ENCODE measurements around the gene HSPB7. TPM values are rescaled to one million over a fixed set of nuclear protein-coding genes. Genes with fewer than 3 reads are reported as not detected.

Gene HSPB7
- total RNA-seq, 1 experiment from 2014 or later = not detected

DNA sequence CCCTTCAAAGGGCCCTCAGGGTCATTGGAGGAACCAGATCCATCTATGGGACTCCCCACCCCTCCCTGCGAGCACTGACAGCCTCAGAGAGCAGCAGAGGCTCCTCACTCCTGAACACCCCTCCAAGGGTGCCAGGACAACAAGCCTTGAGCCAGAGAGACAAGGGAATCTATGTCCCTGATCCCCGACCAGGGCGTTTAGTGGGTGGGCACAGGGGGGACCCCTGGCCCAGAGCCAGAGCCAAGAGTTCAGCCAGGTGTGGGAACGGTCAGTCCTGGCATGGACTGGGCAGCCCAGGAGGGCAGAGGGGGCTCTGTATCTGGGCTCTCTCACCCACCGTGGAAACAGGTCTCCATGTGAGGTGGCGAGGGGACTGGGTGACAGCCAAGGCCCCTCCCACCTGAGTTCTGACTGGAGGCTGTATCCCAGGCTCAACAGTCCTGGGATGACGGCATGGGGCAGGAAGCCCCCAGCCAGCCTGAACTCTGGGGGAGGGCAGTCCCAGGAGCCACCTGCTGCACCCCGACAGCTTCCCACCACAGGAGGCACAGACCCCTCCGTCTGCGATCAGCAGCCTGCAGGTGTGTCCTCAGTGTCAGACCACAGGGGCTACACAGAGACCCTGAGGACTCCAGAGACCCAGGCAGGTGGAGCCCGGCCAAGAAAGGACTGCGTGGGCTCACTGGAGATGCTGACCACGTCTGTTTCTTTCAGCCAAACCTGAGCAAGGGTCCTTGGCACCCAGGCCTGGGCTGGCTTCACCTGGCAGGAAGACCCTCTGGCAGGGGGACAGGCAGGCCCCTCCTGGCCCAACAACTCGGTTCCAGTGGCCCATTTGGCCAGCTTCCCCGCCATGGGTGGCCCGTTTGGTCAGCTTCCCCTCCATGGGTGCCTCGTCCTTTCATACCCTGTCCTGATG is 25.0 kb downstream of the HSPB7 start:
- H3K27me3 Mint-ChIP-seq (ENCODE audit: insufficient read depth, unreplicated experiment) = no peaks in the 10 kb centered on the region
- H3K4me3 Mint-ChIP-seq (ENCODE audit: unreplicated experiment) = no peak overlapping the region
- no peaks in the 10 kb centered on the region for H3K9me3 Mint-ChIP-seq (ENCODE audit: unreplicated experiment)
- no peaks in the 10 kb centered on the region for H3K36me3 ChIP-seq (ENCODE audit: control insufficient read depth, insufficient read depth, low read length)
- H3K36me3 Mint-ChIP-seq (ENCODE audit: insufficient read depth, unreplicated experiment) = no peaks in the 10 kb centered on the region
- TF ChIP-seq, protein P1, sequence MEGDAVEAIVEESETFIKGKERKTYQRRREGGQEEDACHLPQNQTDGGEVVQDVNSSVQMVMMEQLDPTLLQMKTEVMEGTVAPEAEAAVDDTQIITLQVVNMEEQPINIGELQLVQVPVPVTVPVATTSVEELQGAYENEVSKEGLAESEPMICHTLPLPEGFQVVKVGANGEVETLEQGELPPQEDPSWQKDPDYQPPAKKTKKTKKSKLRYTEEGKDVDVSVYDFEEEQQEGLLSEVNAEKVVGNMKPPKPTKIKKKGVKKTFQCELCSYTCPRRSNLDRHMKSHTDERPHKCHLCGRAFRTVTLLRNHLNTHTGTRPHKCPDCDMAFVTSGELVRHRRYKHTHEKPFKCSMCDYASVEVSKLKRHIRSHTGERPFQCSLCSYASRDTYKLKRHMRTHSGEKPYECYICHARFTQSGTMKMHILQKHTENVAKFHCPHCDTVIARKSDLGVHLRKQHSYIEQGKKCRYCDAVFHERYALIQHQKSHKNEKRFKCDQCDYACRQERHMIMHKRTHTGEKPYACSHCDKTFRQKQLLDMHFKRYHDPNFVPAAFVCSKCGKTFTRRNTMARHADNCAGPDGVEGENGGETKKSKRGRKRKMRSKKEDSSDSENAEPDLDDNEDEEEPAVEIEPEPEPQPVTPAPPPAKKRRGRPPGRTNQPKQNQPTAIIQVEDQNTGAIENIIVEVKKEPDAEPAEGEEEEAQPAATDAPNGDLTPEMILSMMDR (IDR thresholded peaks at IDR 0.05; ENCODE audit: insufficient read depth in 1 of 2, low read depth in 1 of 2, low read length in 1 of 2, severe bottlenecking in 1 of 2, unreplicated experiment in 1 of 2) = no peak
- no peaks in the 10 kb centered on the region for H3K9me3 ChIP-seq
- intact Hi-C loops (cut with micrococcal nuclease; ENCODE audit: unreplicated experiment) = no loop called here
- H3K27me3 ChIP-seq (replicated peaks; ENCODE audit: control insufficient read depth, insufficient read depth, low read length) = no peaks in the 10 kb centered on the region
- BruUV-seq (replicated peaks) = no TSS peak
- H3K4me1 ChIP-seq = no peaks in the 10 kb centered on the region
- no peak overlapping the region for H3K4me3 ChIP-seq (ENCODE audit: low read depth, low read length)
- ChIA-PET POLR2A (no interaction called here), CTCF (no interaction called here)
- H3K4me1 Mint-ChIP-seq (ENCODE audit: low read depth, unreplicated experiment) = no peaks in the 10 kb centered on the region
- no peak overlapping the region for H3K27ac Mint-ChIP-seq (ENCODE audit: unreplicated experiment)
- no peak for DNase-seq

- no peaks in the 10 kb centered on the region for H3K27me3 ChIP-seq (replicated peaks; ENCODE audit: control insufficient read depth, insufficient read depth, low read length)
- H3K9me3 Mint-ChIP-seq (ENCODE audit: unreplicated experiment) = no peaks in the 10 kb centered on the region
- no peaks in the 10 kb centered on the region for H3K27me3 Mint-ChIP-seq (ENCODE audit: insufficient read depth, unreplicated experiment)
- H3K4me1 Mint-ChIP-seq (ENCODE audit: low read depth, unreplicated experiment) = no peaks in the 10 kb centered on the region
- no peak overlapping the region for H3K4me3 Mint-ChIP-seq (ENCODE audit: unreplicated experiment)
- no peaks in the 10 kb centered on the region for H3K36me3 ChIP-seq (ENCODE audit: control insufficient read depth, insufficient read depth, low read length)
- no peaks in the 10 kb centered on the region for H3K9me3 ChIP-seq
- BruUV-seq (replicated peaks) = no TSS peak
- no peaks in the 10 kb centered on the region for H3K4me1 ChIP-seq
- intact Hi-C loops (cut with micrococcal nuclease; ENCODE audit: unreplicated experiment) = no loop called here
- TF ChIP-seq, protein P1 (IDR thresholded peaks at IDR 0.05; ENCODE audit: insufficient read depth in 1 of 2, low read depth in 1 of 2, low read length in 1 of 2, severe bottlenecking in 1 of 2, unreplicated experiment in 1 of 2) = no peak
- H3K36me3 Mint-ChIP-seq (ENCODE audit: insufficient read depth, unreplicated experiment) = no peaks in the 10 kb centered on the region
- ChIA-PET CTCF (no interaction called here), POLR2A (no interaction called here)
- H3K4me3 ChIP-seq (ENCODE audit: low read depth, low read length) = no peak overlapping the region
- no peak overlapping the region for H3K27ac Mint-ChIP-seq (ENCODE audit: unreplicated experiment)
- no peak for DNase-seq
Observed at GRCh38 chr1:15992187-15992553, 25.7 kb downstream of the HSPB7 start.

DNA sequence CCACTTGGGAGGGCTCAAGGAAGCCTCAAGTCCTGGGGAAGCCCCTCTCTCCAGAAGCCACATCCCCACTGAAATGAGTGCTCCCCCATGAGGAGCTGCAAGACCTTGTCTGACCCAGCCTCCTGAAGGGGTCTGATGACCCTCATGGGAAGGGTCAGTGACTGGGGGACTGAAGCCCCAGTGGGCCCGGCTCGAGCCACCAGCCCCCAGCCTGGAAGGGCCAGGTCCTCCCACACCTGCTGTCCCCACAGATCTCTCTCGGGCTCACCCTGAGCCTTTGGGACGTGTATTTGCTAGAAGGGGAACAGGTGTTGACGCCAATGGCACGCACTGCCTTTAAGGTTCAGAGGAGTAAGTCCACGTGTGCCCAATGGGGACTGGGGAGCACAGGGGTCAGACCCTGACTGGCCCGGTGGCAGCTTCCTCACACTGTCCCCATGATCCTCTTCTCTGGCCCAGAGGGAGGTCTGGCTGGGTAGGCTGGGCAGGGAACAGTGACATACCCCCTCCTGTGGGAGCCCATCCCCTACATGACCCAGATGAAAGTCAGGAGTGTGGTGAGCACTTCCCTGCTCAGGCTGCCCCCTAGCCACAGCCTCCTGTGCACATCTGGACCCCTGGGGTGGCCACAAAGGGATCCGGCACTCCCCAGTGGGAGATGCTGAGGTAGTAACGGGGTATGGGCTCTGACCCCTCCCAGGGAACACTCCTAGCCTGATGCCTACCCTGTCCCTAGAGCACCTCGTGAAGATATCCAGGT is 26.2 kb downstream of the HSPB7 start:
- H3K4me1 Mint-ChIP-seq (ENCODE audit: low read depth, unreplicated experiment) = no peaks in the 10 kb centered on the region
- H3K36me3 ChIP-seq (ENCODE audit: control insufficient read depth, insufficient read depth, low read length) = no peaks in the 10 kb centered on the region
- H3K4me1 ChIP-seq = no peaks in the 10 kb centered on the region
- H3K9me3 Mint-ChIP-seq (ENCODE audit: unreplicated experiment) = no peaks in the 10 kb centered on the region
- ChIA-PET CTCF (interaction anchor here (0.5 kb wide), 1 partner anchor 176 kb away, joined by 5 read pairs; no protein-coding TSS in a partner anchor), POLR2A (no interaction called here)
- H3K27me3 ChIP-seq (replicated peaks; ENCODE audit: control insufficient read depth, insufficient read depth, low read length) = no peaks in the 10 kb centered on the region
- H3K4me3 Mint-ChIP-seq (ENCODE audit: unreplicated experiment) = no peak overlapping the region
- BruUV-seq (replicated peaks) = no TSS peak
- no peak overlapping the region for H3K4me3 ChIP-seq (ENCODE audit: low read depth, low read length)
- no peak overlapping the region for H3K27ac Mint-ChIP-seq (ENCODE audit: unreplicated experiment)
- DNase-seq = no peak
- no peaks in the 10 kb centered on the region for H3K36me3 Mint-ChIP-seq (ENCODE audit: insufficient read depth, unreplicated experiment)
- H3K9me3 ChIP-seq = no peaks in the 10 kb centered on the region
- intact Hi-C loops (cut with micrococcal nuclease; ENCODE audit: unreplicated experiment) = no loop called here
- TF ChIP-seq, protein P1 (IDR thresholded peaks at IDR 0.05; ENCODE audit: insufficient read depth in 1 of 2, low read depth in 1 of 2, low read length in 1 of 2, severe bottlenecking in 1 of 2, unreplicated experiment in 1 of 2) = no peak
- H3K27me3 Mint-ChIP-seq (ENCODE audit: insufficient read depth, unreplicated experiment) = no peaks in the 10 kb centered on the region
